M059J (cell line): ENCODE data around the gene PDCD1LG2. TPM values are rescaled to one million over a fixed set of nuclear protein-coding genes. Genes with fewer than 3 reads are reported as not detected.

Experiments
- DNase-seq: peaks from one replicate; pipeline ENCODE4 v3.0.0-alpha.2; 2012; ENCODE audit warnings: low read depth
- total RNA-seq: library from RNA; depleted of rRNA; stranded (reverse); fragments of >200 nt; shearing (Covaris generic); gene quantifications from 2 replicates; pipeline ENCODE4 v1.2.3, GENCODE V29; 2014

PDCD1LG2 gene
- total RNA-seq, 1 experiment from 2014 or later = 28.1 TPM

DNA sequence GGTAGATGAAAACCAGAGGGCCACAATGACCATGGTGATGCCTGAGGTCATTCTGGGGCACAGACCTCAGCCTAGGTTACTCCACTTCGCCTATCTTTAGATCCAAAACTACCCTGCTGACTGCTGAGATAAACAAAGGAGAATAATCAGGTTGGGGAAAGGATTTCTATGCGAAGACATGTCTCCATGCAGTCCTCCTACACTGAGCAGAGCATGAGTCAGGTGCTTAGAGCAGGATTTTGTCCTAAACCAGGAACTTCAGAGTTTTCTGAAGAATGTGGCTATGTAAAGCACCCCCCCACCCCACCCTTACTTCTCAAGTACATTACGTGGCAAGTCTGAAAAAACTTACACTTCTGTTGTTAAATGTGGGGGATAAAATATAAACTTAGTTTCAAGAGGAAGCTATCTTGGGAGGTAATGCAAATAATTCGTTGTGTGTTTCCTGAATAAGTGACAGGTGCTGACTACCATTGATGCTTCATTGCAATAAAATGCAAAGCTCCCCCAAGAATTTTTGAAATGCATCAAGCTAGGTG is 19.4 kb downstream of the PDCD1LG2 start:
- peak; percentile 60 for DNase-seq

DNA sequence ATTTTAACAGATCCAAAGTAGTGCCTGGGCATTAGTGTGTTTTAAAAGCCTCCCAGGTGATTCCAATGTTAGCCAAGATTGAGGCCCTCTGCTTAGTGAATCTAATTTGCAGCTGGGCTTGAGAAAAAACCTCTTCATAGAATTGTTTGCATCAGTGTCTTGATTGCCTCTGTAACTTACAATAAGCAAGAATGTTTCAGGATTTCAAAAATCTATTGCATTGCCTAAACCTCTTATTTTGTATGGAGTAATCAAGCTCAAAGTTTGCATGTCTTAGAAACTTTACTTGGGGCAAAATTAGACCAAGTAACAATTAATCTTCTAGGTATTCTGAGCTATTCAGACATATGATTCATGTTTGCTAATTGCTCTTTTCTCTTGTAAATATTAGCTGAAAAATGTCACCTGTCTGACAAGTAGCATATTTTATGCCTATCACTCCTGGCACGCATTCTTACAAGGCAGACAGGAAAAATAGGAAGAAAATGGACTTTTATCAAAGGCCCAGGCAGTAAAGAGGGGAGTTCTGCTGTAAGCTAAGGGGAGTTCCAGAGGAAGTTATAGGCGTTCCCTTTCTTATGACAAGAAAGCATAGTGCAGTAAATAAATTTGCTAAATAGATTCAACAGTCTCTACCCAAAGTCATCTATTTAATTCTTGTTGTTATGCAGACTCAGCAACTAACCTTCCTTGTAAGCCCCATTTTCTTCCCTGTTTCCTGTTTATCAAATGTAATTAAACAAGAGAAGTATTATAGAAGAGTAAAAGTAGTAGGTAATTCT is 21.0 kb downstream of the PDCD1LG2 start:
- no peak for DNase-seq

DNA sequence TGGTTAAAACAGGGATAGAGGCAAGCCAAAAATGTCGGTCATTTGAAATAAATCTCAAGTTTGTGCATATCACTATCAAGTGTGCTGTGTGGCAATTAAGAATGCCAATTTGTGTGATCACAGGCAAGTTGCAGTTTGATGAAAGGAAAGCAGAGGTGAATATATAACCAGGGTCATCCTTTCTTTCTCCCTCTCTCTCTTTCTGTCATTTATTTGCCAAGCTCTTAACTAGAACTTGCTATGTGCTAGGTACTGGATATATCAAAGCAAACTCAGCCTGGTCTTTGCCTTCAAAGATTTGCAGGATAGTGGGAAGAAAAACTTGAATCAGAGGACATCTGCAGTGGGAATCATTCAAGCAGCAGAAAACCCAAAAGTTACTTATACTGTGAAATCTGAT is 22.0 kb downstream of the PDCD1LG2 start:
- no peak for DNase-seq

GRCh38 chr9:5532790-5533189 is 22.5 kb downstream of the PDCD1LG2 start:
- DNase-seq = no peak

DNA sequence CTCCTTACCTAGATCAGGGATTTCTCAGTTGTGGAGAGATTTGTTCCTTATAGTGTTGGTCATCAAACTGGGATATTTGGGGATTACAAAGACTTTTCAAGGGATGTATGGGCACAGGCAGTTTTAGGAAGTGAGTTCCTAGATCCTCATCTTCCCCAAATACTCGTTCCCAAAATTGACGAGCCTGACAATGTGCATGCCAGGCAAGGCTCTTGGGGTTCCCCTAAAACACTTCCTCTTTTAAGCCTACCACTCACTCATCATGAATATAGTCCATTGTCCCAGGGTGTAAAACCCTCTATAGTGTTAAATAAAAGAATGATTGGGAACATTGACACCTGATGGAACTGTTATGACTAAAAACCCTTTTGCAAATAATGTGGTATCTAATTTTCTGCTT is 26.4 kb downstream of the PDCD1LG2 start:
- DNase-seq = no peak

GRCh38 chr9:5543875-5544702 is 33.8 kb downstream of the PDCD1LG2 start:
- no peak for DNase-seq

- DNase-seq = peak; percentile 35
These were observed 39.6 kb downstream of the PDCD1LG2 start for GRCh38 chr9:5549658-5550650.

DNA sequence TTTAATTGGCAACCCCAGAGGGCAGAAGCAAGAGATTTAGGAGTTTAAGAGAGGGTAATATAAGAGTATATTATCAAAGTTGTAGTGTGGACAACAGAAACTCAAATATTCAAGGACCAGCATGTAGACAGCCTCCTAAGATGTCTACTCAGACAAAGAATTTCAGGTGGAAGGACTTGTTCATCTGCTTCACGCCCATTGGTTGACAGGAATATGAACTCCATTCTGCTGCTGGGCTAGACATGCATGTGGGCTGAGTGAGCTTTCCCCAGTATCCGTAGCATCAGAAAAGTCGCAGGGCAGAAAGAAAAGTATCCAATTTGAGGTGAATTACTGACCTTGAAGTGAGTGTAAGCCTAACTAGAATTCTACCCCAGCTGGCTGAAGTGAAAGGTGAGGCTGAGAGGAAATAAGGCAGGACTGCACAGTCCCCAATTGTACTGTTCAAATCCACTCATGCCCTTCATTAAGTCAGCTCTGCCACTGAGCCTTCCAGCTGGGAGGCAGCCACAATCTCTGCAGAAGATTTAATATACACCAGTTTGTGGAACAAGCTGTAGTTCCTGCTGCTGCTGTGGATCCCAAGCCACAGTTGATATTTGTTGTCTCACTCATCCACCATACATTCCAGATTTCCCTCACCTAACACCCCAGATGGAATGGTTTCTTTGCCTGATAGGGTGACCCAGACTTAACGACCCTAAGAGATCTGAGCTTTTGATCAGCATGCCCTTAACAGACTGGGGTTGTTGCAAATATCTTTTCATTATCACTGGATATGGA is 41.2 kb downstream of the PDCD1LG2 start:
- DNase-seq = no peak

GRCh38 chr9:5552301-5552700 is 42.0 kb downstream of the PDCD1LG2 start:
- DNase-seq = peak; percentile 27

DNA sequence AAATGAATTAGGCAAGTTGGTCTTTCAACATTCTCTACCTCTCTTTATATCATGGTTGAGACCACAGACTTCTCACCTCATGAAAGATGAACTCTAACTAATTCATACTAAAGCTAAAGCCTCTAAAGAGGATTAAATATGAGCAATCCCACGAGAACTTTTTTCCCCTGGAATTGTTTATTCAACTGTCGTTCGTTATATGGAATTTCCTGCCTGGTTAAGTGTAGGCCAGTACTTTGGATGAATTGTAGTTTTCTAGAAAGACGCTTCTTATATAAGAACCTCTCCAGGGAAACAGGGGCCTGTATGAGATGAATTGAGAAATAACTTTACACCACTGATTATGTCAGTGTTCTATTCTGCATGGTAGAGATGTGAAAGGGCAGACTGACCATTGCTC is 42.9 kb downstream of the PDCD1LG2 start:
- peak; percentile 68 for DNase-seq

DNA sequence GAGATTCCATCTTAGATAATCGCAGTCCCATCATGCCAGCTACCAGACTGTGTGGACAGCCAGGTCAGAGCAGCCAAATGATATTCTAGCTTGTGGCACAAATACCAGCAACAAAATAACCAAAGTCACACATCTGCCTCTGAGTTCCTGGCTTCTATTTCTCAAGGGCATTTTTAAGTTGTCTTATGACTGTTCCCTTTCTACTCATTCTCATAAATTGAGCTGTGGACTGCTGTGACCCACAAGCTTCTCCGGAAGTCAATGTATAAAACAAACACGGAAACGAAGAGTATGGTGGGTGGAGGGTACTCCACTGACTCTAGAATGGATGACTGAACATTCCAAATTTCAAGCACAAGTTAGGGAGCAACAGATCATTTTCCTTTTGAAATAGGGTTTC is 43.9 kb downstream of the PDCD1LG2 start:
- peak; percentile 19 for DNase-seq

DNA sequence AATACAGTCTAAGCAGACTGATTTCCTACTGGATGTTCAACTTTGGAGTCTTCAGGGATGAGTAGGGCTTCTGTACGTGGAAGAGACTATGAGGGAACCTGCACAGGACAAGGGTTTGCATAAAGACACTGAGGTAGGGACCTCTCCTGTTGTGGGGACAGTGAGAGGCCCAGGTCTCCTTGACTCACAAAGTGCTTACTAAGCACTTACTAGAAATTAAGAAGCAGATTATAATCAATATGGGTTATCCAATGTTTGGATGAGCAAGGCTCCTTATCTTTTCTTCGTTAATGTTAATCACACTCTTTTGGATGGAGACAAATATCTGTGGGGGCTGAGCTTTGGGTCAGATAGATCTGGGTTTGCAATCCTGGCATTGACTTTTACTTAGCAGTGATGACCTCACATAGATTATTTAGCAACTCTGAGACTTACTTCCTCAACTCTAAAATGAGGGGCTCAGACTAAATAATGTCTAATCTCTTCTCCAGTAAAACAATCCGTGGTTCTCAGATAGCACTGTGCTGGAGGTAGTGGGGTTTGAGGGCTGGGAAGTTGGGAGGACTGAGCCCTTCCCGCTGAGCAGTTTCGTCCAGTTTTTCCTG is 45.9 kb downstream of the PDCD1LG2 start:
- DNase-seq = no peak

GRCh38 chr9:5557606-5558587 is 47.6 kb downstream of the PDCD1LG2 start:
- DNase-seq = no peak

- DNase-seq = no peak
These were observed 49.3 kb downstream of the PDCD1LG2 start for GRCh38 chr9:5559659-5560058.

DNA sequence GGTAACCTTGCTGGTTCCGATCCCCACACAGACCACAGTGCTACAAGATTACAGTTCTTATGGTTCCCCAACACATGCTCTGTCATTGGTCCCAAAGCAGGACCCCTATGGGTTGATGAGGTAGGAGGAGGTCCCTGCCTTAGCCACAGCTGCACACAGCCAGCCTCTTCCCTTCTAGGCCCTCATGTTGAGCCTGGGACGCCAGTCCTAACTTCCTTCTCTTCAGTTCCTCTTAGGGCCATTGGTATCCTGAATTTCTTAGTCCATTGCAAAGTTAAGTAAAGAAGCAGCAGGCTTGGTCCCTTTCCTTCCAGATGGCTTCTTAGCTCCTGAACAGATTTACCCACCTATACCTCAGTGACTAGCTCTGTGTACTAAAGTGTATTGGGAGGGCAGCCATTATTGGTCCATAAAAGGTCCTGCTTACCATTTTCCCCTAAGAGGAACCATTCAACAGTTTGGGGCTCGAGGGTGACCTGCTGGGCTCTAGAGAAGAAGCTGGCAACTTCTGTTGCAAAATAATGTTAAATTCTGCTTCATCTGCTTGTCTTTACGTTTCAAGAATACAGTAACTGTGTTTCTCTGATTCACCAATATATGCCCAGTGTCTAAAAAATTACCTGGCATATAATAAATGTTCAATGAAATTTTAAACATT is 50.2 kb downstream of the PDCD1LG2 start:
- DNase-seq = no peak

DNA sequence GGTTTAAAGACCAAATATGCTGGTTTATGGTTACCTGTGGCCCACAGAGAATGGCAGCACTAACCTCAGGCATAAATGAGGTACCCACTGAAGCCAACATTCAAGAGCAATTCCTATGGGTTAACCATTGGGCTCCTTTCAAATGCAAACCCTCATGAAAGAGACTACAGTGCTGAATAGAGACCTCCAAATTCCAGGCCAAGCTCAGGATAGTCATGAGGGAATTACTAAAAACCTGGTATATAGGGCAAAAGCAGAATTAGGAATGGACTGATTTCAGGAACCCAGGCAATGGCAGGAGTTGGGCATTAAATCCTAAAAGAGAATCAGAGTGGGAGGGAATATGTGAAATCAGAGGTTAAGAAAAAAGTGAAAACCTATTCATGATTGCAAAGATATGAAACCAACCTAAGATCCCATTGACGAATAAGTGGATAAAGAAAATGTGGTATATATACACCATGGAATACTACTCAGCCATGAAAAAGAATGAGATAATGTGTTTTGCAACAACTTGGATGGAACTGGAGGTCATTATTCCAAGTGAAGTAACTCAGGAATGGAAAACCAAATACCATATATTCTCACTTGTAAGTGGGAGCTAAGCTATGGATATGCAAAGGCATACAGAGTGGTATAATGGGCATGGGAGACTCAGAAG is 51.6 kb downstream of the PDCD1LG2 start:
- DNase-seq = no peak

- peak; percentile 77 for DNase-seq
These were observed 52.6 kb downstream of the PDCD1LG2 start for GRCh38 chr9:5562806-5563416.

- DNase-seq = peak; percentile 26
These were observed 53.1 kb downstream of the PDCD1LG2 start for GRCh38 chr9:5563417-5563815.
